SKM-1 (cell line): ENCODE data around the gene KRT7.

Experiments
- DNase-seq: peaks from one replicate; lab custom pipeline; 2025; ENCODE audit not compliant: unreplicated experiment; lab: John Stamatoyannopoulos, UW

KRT7 gene

DNA sequence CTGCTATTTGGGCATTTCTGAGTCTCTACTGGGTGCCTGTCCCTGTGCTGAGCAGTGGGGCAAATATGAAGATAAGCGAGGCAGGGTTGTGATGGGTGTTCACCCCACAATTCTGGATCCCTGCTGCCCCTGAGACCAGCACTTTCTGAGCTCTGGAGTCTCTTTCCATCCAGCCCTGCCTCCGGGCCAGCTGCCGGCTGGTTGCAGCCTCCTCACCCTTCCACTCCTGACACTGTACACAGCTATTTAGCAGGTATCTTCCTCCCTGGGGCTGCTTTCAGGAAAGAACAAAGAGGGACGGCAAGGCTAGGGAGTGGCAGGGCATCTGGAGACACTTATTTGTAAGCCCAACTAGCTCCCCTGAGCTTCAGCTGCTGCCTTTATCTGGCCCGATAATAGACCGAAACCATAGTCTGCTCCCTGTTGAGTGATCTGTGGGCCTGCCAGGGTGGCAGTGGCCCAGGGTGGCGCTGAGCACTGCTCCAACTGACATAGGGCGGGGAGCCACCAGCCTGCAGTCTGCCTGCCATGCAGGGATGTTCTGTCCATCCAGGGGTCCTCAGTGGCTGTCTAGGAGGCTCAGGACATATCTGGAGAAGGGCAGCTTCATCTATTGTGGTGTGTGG, 33.6 kb upstream of the KRT7 start:
- DNase-seq, result no peak

DNA sequence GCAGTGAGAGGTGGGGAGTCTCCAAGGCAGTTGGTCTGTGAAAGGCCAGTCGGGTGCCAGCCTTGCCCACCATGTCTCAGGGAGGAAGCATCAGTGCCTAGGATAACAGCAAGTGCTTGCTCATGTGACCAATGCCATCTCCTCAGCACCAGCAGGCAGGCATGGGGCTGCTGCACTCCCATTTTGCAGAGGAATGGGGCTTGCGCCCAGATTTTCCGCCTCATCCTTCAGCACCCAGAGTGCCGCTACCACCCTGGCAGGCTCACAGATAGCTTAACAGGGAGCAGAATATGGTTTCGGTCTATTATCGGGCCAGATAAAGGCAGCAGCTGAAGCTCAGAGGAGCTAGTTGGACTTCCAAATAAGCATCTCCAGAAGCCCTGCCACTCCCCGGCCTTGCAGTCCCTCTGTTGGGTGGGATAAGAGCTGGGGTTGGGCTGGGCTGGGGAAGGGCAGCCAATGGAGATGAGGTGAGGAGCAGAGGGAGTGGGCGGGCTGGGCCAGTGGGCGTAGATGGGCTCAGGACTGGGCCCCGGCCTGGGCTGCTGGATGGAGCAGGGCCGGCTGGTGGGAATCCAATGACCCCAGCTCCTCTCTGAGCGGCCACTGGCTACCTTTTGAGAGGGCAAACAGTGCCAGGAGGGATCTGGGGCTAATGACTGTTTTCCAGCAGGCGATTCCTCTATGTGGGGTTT, 32.8 kb upstream of the KRT7 start:
- no peak for DNase-seq

GRCh38 chr12:52200781-52201450, 32.1 kb upstream of the KRT7 start:
- no peak for DNase-seq

GRCh38 chr12:52201451-52201839, 31.6 kb upstream of the KRT7 start:
- DNase-seq, result no peak

- no peak for DNase-seq
Observed at GRCh38 chr12:52202361-52203078, 30.5 kb upstream of the KRT7 start.

DNA sequence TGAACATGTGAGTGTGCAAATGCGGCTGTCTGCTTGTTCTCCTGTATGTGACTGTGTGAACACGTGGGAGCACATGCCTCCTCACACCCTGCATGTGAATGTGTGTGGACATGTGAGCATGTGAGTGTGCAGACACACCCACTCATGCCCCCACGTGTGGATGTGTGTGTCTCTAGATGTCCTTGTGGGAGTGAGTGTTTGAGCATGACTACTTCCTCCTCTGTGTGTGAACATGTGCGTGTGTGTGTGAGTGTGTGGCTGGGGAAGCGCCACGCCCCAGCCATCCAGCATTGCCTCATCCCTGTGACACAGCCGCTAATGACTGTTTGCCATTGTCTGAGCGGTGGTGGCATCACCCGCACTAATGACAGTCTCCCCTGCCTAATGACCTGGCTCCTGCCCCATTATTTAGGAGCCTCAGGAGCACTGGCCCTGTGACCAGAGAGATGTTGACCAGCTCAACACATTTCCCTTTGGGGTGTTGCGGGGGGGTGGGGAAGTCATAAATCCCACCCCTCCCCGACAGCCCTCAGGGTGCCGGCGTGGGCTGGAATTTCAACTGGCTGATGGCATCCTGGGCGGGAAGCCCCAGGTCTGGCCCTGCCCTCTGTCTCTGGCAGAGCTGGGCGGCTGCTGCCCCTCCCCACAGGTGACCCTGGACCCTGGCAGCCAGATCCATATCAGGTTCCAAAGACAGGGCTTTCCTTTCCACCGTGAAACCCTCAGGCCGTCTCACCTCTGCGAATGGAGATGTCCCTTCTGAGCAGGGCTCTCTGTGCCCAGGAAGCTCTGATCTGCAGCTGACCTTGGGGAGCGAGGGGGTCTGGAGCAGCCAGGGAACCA, 29.7 kb upstream of the KRT7 start:
- DNase-seq, result peak; percentile 78

DNA sequence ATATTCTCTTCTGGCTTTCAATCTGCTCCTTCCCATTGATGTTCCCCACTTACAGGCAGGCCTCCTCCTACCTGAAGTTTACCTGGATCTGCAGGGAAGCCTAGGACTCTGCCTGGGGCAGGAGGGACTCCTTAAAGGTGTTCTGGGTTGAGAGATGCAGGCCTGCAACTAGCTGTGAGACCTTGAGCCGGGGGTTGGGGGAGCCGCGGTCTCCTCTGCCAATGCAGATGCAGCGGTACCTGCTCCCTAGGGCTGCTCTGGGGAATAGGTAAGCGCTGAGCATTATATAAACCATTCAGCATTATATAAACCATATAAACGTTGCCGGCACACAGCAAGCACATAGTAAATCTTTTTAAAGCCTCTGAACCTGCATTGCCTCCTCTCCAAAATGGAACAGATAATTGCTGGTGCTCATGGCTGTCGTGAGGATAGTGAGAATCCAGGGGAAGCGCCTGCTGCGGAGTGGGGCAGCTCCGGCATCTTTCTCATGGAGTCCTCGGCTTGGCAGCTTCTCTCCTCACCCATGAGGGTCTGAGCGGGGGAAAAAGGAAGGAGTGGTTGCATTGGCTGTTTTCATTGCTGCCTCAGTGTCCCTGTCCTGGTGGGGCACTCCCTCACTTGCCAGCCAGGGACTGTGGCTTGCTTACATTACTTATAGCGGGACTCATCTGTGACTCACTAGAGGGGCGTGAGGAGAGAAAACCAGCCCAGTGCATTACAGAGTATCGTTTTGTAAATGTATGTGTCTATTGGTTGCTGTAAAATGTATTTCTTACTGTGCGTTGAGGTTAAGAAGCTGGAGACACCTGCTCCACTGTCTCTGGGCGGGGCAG, 28.7 kb upstream of the KRT7 start:
- no peak for DNase-seq

DNA sequence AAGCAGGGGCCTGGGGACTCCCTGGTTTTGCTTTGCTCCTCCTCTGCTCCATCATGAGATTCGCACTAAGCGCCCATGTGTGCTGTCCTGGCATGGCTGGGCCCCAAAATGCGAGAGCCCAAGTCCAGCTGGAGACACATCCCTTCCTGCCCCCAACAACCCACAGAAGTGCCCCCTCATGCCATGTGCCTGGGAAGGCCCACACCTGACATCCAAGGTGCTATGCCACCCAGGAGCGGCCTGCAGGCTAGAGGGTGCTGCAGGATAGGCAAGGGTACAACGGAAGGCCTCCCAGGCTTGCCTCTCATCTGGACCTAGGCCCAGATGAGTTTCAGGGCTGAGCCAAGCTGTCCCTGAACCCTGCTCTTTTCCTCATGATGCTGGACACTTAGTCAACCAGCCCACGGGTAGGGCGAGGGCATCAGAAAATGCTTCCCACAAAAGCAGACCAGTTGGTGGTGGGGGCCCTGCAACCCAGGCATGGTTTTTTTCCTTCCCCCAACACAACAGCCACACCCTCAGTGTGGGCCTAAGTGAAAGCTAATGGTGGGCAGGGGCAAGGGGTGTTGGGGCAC, 28.0 kb upstream of the KRT7 start:
- DNase-seq, result no peak

- DNase-seq, result no peak
Observed at GRCh38 chr12:52205612-52206303, 27.3 kb upstream of the KRT7 start.

GRCh38 chr12:52206304-52207040, 26.6 kb upstream of the KRT7 start:
- no peak for DNase-seq

GRCh38 chr12:52207106-52207505, 25.9 kb upstream of the KRT7 start:
- DNase-seq, result no peak

- no peak for DNase-seq
Observed at GRCh38 chr12:52207895-52208294, 25.1 kb upstream of the KRT7 start.

DNA sequence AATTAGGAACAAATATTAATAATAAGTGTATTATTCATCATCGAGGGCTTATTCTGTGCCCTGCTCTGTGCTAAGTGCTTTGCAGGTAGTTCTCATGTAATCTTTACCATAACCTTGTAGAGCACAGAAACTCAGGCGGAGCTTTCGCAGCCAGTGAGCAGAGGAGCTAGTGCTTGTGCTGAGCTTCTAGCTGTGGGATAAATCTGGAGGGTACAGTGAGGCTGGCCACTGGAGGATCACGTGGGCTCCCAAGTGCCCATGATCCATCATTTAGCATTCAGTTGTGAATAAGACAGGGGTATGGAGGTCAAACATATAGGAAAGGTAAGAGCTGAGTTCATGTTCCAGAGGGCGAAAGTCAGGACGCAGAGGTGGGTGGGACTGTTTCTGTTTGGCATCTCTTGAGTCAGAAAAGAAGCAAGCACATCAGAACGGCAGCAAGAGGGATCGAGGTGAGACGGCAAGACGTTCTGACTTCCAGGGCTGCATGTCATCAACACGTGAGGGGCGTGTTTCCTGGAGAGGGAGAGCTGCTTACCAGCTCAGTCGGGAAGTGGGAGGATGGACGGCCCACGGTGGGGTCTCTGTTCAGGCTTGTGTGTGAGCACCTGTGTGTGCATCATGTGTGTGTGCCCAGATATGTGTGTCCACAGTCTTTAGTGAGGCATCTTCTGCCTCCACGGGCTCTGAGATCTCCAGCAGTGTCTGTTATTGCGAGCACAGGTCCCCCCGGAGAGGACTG, 24.4 kb upstream of the KRT7 start:
- DNase-seq, result no peak

- DNase-seq, result no peak
Observed at GRCh38 chr12:52209321-52209720, 23.7 kb upstream of the KRT7 start.

GRCh38 chr12:52210186-52210924, 22.7 kb upstream of the KRT7 start:
- DNase-seq, result no peak

DNA sequence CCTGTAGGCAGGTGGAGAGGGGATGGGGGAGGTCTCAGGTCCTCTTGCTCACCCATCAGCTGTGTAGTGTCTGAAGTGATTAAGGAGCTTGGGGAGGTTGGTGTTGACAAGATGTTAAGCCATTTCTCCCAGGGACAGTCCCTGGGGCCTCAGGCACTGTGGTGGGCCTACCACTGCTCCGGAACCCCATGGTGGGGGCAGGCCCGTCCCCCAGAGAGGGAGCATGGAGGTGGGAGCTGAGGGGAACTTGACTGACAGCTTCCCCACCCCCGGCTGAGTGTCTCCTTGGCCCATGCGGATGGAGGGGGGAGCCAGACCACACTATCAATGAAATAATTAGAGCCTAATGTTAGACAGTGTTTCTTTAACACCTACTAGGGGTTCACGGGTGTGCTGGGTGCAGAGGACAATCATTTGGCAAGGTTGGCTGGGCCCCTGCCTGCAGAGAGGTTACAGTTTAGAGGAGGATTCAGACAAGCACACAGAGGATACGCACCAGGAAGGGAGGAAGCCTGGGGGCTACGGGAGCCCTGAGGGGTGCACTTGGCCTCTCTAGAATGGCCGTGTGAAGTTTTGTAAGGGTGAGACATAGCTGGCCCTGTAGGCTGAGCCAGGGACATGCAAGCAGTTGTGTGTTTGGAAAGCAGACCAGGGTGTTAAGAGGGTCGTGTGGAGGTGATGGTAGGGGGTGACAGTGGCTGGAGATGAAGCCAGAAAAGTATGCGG, 22.0 kb upstream of the KRT7 start:
- DNase-seq, result no peak
